Measurements from ENCODE around the gene ADGRL2.

Gene ADGRL2

GRCh38 chr1:81976539-81976938 is 175.8 kb downstream of the ADGRL2 start:
- no peak for DNase-seq (ENCODE audit: extremely low read depth in 1 of 2, low read depth in 1 of 2)

GRCh38 chr1:81978945-81979344 is 178.2 kb downstream of the ADGRL2 start:
- DNase-seq (ENCODE audit: extremely low read depth in 1 of 2, low read depth in 1 of 2): no peak

GRCh38 chr1:81982523-81982922 is 181.8 kb downstream of the ADGRL2 start:
- DNase-seq (ENCODE audit: extremely low read depth in 1 of 2, low read depth in 1 of 2): no peak

DNA sequence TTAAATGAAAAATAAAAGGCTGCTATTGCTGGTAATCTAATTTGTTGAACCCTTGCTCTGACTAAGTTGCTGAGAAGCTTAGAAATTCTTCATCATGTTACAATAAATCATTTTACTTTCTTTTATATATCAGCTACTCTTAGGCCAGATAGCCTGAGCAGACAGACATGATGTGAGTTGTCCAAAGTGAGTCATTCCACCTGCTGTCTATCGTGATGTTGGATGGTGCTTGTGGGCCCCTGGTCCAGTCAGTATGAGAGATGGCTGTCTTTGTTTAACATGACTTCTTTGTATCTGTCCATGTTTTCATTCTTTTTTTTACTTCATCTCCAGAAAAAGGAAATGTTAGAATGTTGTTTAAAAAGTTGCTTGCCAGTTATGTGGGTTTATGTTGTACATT is 188.8 kb downstream of the ADGRL2 start:
- DNase-seq (ENCODE audit: extremely low read depth in 1 of 2, low read depth in 1 of 2): no peak

DNA sequence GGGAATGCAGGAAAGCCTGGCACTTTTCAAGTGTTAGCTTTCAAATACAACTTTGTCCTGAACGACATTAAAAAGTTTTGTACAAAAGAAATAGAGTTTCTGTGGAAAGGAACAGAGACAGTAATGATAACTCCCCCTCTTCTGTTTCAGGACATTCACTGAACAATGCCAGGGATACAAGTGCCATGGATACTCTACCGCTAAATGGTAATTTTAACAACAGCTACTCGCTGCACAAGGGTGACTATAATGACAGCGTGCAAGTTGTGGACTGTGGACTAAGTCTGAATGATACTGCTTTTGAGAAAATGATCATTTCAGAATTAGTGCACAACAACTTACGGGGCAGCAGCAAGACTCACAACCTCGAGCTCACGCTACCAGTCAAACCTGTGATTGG is 189.5 kb downstream of the ADGRL2 start:
- DNase-seq (ENCODE audit: extremely low read depth in 1 of 2, low read depth in 1 of 2): no peak

DNA sequence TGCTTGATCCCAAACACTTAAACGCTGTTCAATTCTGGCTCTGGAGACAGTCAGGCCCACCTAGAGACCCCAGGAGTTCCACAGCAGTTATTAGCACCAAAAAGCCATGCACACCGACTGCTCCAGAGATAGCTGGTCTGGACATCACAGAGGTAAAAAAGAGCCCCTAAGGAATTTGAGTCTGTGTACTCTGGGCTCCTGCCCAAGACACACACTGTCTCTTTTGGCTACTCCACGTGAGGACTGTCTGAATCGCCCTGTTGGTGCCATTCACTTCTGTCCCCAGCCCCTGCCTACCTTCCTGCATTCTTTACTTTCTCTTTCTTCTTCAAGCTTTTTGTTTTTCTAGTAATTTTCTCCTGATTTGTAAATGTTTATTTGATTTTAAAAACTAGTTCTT is 197.4 kb downstream of the ADGRL2 start:
- DNase-seq (ENCODE audit: extremely low read depth in 1 of 2, low read depth in 1 of 2): no peak

DNA sequence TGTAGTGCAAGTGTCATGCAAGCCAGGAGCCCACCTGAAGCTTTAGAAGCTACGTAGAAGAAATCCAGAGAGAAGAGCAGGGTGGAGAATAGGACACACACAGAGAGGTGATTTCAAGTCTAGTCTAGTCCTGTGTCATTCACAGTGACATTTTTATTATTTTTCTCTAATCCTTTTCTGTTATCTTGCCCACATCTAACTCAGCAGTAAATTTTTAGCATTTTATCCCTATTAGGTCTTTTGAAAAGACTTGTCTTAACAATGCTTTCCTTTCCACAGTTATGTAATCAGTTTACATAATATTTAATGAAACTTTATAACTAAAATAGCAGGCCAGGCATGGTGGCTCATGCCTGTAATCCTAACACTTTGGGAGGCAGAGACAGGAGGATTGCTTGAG is 198.6 kb downstream of the ADGRL2 start:
- DNase-seq (ENCODE audit: extremely low read depth in 1 of 2, low read depth in 1 of 2): no peak

- no peak for DNase-seq (ENCODE audit: extremely low read depth in 1 of 2, low read depth in 1 of 2)
Observed at GRCh38 chr1:82000221-82000620, 199.5 kb downstream of the ADGRL2 start.

GRCh38 chr1:82001345-82001744 is 200.6 kb downstream of the ADGRL2 start:
- DNase-seq (ENCODE audit: extremely low read depth in 1 of 2, low read depth in 1 of 2): no peak

DNA sequence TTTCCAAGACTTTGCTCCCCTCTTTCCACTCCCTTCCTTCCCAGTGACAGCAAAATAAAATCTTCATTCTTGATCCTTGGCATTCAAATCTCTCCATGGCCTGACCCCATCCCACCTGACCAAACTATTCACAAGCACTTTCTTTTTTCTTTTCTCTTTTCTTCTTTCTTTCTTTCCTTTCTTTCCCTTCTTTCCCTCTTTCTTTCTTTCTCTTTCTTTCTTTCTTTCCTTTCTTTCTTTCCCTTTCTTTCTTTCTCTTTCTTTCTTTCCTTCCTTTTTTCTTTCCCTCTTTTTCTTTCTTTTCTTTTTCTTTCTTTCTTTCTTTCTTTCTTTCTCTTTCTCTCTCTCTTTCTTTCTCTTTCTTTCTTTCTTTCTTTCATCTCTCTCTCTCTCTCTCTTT is 207.1 kb downstream of the ADGRL2 start:
- DNase-seq (ENCODE audit: extremely low read depth in 1 of 2, low read depth in 1 of 2): no peak

GRCh38 chr1:82013702-82014101 is 213.0 kb downstream of the ADGRL2 start:
- DNase-seq (ENCODE audit: extremely low read depth in 1 of 2, low read depth in 1 of 2): no peak

DNA sequence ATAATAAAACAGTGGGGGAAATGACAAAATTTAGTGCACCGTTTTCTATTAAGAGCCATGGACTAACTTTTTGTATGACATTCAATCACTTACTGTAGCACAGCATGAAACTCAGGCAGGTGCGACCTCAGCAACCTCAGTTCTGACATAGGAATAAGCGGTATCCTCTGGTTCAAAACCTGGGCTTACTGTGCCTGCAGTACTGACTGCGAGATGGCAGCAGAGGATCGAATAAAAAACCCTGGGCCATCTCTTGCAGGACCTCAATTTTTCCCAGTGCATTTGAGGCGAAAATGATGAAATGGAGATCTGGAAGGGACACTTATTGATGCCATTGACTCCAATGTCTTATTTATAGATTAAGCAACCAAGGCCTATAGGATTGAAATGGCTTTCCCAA is 214.7 kb downstream of the ADGRL2 start:
- DNase-seq (ENCODE audit: extremely low read depth in 1 of 2, low read depth in 1 of 2): no peak

DNA sequence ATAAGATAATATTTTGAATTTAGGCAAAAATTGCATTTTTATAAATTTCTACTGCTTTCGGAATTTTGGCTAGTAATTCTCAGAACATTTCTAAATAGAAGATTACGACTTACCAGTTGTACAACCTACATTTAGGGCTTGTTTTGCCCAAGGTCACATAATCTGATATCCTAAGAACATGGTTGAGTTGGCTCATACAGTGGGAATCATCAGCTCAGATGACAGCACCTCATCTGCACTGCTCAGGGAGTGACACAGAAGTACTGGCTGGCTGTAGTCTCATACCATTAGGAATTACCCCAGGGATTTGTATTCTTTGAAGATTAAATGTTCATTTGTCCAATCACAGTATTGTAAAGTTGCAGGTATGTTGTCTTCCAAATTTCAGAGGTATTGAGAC is 217.6 kb downstream of the ADGRL2 start:
- no peak for DNase-seq (ENCODE audit: extremely low read depth in 1 of 2, low read depth in 1 of 2)

DNA sequence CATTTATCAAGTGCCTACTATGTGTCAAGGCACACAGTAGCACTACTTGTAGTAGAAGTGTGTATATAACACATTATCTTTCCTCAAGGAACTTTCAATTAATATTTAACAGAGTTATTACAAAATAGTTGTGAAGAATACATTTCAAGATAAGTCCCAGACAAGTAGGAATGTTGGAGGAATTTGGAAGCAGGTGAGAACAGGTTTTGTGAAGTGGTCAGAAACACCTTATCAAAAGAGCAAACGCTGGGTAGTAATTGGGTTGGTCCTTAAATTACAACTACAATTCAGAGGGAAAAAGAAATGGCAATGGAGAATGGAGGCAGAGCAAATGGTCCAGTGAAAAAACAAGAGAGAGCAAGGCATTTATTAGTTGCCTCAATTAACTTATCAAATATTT is 218.8 kb downstream of the ADGRL2 start:
- no peak for DNase-seq (ENCODE audit: extremely low read depth in 1 of 2, low read depth in 1 of 2)

DNA sequence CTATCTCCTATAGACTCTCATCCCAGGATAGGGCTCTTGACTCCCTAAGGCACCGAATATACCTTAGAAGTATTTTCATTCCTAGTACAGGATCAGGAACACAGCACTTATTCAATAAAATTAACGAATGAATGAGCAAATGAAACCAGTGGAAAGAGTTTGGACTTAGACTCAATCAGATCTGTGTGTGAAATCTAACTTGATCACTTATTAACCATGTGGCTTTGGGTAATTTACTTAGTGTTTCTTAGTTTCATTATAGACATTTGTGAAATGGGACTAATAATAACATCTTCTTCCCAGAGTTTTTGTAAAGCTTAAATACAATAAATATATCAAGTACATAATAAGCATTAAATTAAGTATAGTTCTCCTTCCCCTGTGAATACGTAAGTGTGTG is 230.1 kb downstream of the ADGRL2 start:
- no peak for DNase-seq (ENCODE audit: extremely low read depth in 1 of 2, low read depth in 1 of 2)

GRCh38 chr1:82032068-82032467 is 231.3 kb downstream of the ADGRL2 start:
- no peak for DNase-seq (ENCODE audit: extremely low read depth in 1 of 2, low read depth in 1 of 2)

DNA sequence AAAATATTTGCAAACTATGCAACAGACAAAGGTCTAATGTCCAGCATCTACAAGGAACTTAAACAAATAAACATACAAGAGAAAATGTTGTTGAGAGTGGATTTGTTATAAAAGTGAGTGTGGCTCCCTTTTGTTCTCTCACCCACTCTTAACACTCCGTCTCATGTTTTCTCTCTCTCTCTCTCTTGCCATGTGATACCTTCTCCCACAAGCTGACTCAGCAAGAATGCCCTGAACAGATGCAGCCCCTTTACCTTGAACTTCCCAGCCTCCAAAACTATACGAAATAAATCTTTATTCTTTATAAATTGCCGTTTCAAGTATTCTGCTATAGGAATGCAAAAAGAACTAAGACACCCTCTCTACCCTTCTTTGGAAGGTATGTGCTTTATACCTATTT is 234.1 kb downstream of the ADGRL2 start:
- no peak for DNase-seq (ENCODE audit: extremely low read depth in 1 of 2, low read depth in 1 of 2)

All from stimulated activated CD8-positive, alpha-beta memory T cell treated with anti-CD3 and anti-CD28 coated beads, Interleukin-7, amount 100 ng/mL, for 48 hours (primary cell).